Panc1 (cell line): ENCODE results near the gene UTS2R. TPM values are rescaled to one million over a fixed set of nuclear protein-coding genes. Genes with fewer than 3 reads are reported as not detected.

Experiments
- ATAC-seq: fragments of 200-7000 bp; cut with Tn5 transposase; 2 replicates; pipeline ENCODE4 v1.9.1; 2020; ENCODE audit warnings: mild to moderate bottlenecking, moderate library complexity
- BruUV-seq: library from RNA; stranded (reverse); fragments of 400-500 nt; replicated peaks from 2 replicates; lab custom pipeline; 2021; lab: Mats Ljungman, UMichigan
- CTCF ChIA-PET: fragments of 300-600 bp; sonication (Branson Sonifier 250); formaldehyde crosslinking; loops from one replicate; lab custom pipeline; 2022; ENCODE audit warnings: antibody characterized with exemption; lab: Charles Lee
- POLR2A ChIA-PET: fragments of 300-600 bp; sonication (Branson Sonifier 250); formaldehyde crosslinking; loops from one replicate; lab custom pipeline; 2022; ENCODE audit warnings: antibody characterized with exemption; lab: Charles Lee
- DNase-seq: peaks from one replicate; pipeline ENCODE4 v3.0.0-alpha.2; 2010; ENCODE audit warnings: low read depth, low spot score
- H3K27ac ChIP-seq: 2 replicates; pipeline ENCODE4 v1.5.1; 2011; ENCODE audit warnings: mild to moderate bottlenecking, low read length, inconsistent platforms
- H3K27me3 ChIP-seq: fragments of 200-500 bp; sonication (Bioruptor generic); 2 replicates; pipeline ENCODE4 v1.6.0; 2014; ENCODE audit warnings: low read length, inconsistent platforms; ENCODE audit not compliant: control insufficient read depth, insufficient read depth
- H3K36me3 ChIP-seq: fragments of 200-500 bp; sonication (Bioruptor generic); 2 replicates; pipeline ENCODE4 v1.5.1; 2014; ENCODE audit warnings: inconsistent platforms, mild to moderate bottlenecking, low read length, moderate library complexity; ENCODE audit not compliant: control insufficient read depth, insufficient read depth
- H3K4me1 ChIP-seq: 2 replicates; pipeline ENCODE4 v1.5.1; 2011; ENCODE audit warnings: inconsistent platforms, mild to moderate bottlenecking, low read length, moderate library complexity; ENCODE audit not compliant: control insufficient read depth, insufficient read depth
- H3K4me3 ChIP-seq, 2 experiments: 2 replicates each; pipeline ENCODE4 v1.5.1; 2011 to 2012; ENCODE audit warnings: low read depth in 2 of 2, low read length in 2 of 2, mild to moderate bottlenecking in 2 of 2, inconsistent platforms in 1 of 2, moderate library complexity in 1 of 2
- H3K9me3 ChIP-seq: fragments of 200-500 bp; sonication (Bioruptor generic); 2 replicates; pipeline ENCODE4 v1.5.1; 2014; ENCODE audit warnings: low read depth, mild to moderate bottlenecking, inconsistent platforms, low read length, moderate library complexity; ENCODE audit not compliant: control insufficient read depth, insufficient read depth
- CTCF ChIP-seq: fragments of 450-650 bp; IDR thresholded peaks from 2 replicates; pipeline ENCODE4 v1.5.1; 2017; ENCODE audit warnings: mild to moderate bottlenecking
- POLR2AphosphoS5 ChIP-seq: IDR thresholded peaks from 2 replicates; pipeline ENCODE4 v1.6.1; 2012; ENCODE audit warnings: mild to moderate bottlenecking, low read depth, low read length, moderate library complexity
- REST ChIP-seq, 2 experiments: IDR thresholded peaks; 2 replicates each; pipeline ENCODE4 v1.6.1; 2011 to 2012; ENCODE audit warnings: low read depth in 2 of 2, control low read depth in 1 of 2, low read length in 1 of 2, mild to moderate bottlenecking in 1 of 2, moderate library complexity in 1 of 2; ENCODE audit not compliant: insufficient read depth in 1 of 2
- SIN3A ChIP-seq: IDR thresholded peaks from 2 replicates; pipeline ENCODE4 v1.6.1; 2012; ENCODE audit warnings: low read depth, mild to moderate bottlenecking, low read length, moderate library complexity, borderline replicate concordance; ENCODE audit not compliant: insufficient read depth
- TCF7L2 ChIP-seq: IDR thresholded peaks from 2 replicates; pipeline ENCODE4 v1.6.1; 2011; ENCODE audit warnings: mild to moderate bottlenecking, low read depth, low read length, inconsistent platforms
- in situ Hi-C: cut with HindIII; loops from 2 replicates; pipeline ENCODE4 v1.10.0; 2016; ENCODE audit warnings: low sequenced_read_pairs, low pct_unique_long_range_greater_than_20kb
- intact Hi-C: fragments of 100-400 bp; cut with micrococcal nuclease; formaldehyde crosslinking; loops from one replicate; pipeline ENCODE4 v1.10.0; 2022; ENCODE audit not compliant: unreplicated experiment
- total RNA-seq: library from RNA; stranded (reverse); gene quantifications from one replicate; pipeline ENCODE4 v1.2.1, GENCODE V29; 2021; ENCODE audit not compliant: unreplicated experiment

UTS2R gene
- total RNA-seq, 1 experiment from 2014 or later = 0.39 TPM

GRCh38 chr17:82406131-82406671 lies 34.6 kb downstream of the UTS2R start:
- Histone ChIP-seq H3K9me3 (no peaks in the 10 kb centered on the region), H3K27me3 (no peaks in the 10 kb centered on the region), H3K36me3 (no peaks in the 10 kb centered on the region), H3K4me3 (no peak overlapping the region), H3K27ac (no peak overlapping the region), H3K4me1 (no peaks in the 10 kb centered on the region)
- ATAC-seq (no peak), DNase-seq (no peak)
- POLR2A ChIA-PET = no interaction called here
- in situ Hi-C loops (no loop called here), intact Hi-C loops (no loop called here)
- BruUV-seq = no TSS peak
- no peak for TF ChIP-seq TCF7L2
- no peak for TF ChIP-seq CTCF
- no peak for TF ChIP-seq SIN3A
- TF ChIP-seq REST (IDR thresholded peaks at IDR 0.05; ENCODE audit: insufficient read depth in 1 of 2, low read depth in 2 of 2, low read length in 1 of 2) = no peak
- no peak for TF ChIP-seq POLR2AphosphoS5
- CTCF ChIA-PET = no interaction called here

GRCh38 chr17:82407255-82407654 lies 35.7 kb downstream of the UTS2R start:
- ATAC-seq (no peak), DNase-seq (no peak)
- TF ChIP-seq SIN3A (no peak), REST (IDR thresholded peaks at IDR 0.05; ENCODE audit: insufficient read depth in 1 of 2, low read depth in 2 of 2, low read length in 1 of 2) (no peak), TCF7L2 (no peak), CTCF (no peak), POLR2AphosphoS5 (no peak)
- ChIA-PET CTCF (no interaction called here), POLR2A (interaction anchor here (0.6 kb wide), 1 partner anchor 14 kb away, joined by 3 read pairs; no protein-coding TSS in a partner anchor)
- H3K36me3 ChIP-seq = no peaks in the 10 kb centered on the region
- H3K9me3 ChIP-seq = no peaks in the 10 kb centered on the region
- in situ Hi-C loops = no loop called here
- H3K27me3 ChIP-seq = no peaks in the 10 kb centered on the region
- no peak overlapping the region for H3K4me3 ChIP-seq
- no peak overlapping the region for H3K27ac ChIP-seq
- H3K4me1 ChIP-seq = no peaks in the 10 kb centered on the region
- intact Hi-C loops = no loop called here
- BruUV-seq = no TSS peak
